Measurements from ENCODE around the gene PRIM2. TPM values are rescaled to one million over a fixed set of nuclear protein-coding genes. Genes with fewer than 3 reads are reported as not detected.

PRIM2 gene
- total RNA-seq, 3 donors from 2014 or later (not counting 1 experiment from before 2014, with no cell fraction given): 16.0 to 27.5 (median 18.3) TPM

DNA sequence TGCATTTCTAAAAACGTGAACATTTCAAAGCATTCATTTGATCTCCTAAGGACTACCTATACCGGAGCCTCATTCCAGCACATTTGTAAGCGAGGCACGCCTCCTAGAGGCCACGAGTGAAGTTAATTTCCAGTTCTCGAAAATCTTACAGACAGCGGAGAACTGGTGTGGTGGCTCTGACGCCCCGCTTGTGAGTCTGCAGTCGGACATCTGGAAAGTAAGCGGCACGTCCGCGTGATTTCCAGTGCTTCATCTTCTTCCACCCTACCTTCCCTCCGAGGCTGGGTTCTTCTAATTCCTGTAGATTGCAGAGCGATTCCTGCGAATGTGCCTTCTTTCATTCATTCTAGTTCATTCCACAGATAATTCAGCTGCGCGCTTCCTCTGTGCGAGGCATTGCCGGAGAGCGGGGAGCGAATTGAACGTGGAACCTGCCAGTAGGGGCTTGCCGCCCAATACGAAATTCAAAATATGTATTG, 810 bp upstream of the PRIM2 start:
- ATAC-seq (peak; percentile 84 to 92 (median 86)), DNase-seq (peak; percentile 70 to 92)
- H3K4me3 ChIP-seq (ENCODE audit: low read length): peak overlapping the region; percentile 70
- Mint-ChIP-seq H3K4me3 (peak overlapping the region; percentile 97), H3K27ac (peak overlapping the region; percentile 88 to 94), H3K9me3 (no peaks in the 10 kb centered on the region), H3K36me3 (no peaks in the 10 kb centered on the region), H3K4me1 (peaks cover 27 to 39% of the 10 kb centered on the region in 2 donors), H3K27me3 (ENCODE audit: low read depth in 2 of 2) (peaks cover 0 to 16% of the 10 kb centered on the region in 2 donors)
- H3K9me3 ChIP-seq (ENCODE audit: control insufficient read depth, insufficient read depth, low read length): no peaks in the 10 kb centered on the region
- WGBS (ENCODE audit: insufficient coverage): 0% methylated on average over 26 of the region's 26 CpGs
- intact Hi-C loops (cut with micrococcal nuclease): loop anchor here (1.0 to 5.0 kb wide), 4 partner anchors 48 to 679 kb away; partner anchors contain the start of gene BAG2
- H3K27me3 ChIP-seq (ENCODE audit: control insufficient read depth, insufficient read depth, low read length): no peaks in the 10 kb centered on the region
- H3K4me1 ChIP-seq (ENCODE audit: control insufficient read depth, insufficient read depth, low read length): peaks cover 12% of the 10 kb centered on the region
- peaks cover 17% of the 10 kb centered on the region for H3K36me3 ChIP-seq (ENCODE audit: control insufficient read depth, insufficient read depth, low read length)
- H3K27ac ChIP-seq (ENCODE audit: low read length): peak overlapping the region; percentile 6
- peak; percentile 94 for TF ChIP-seq CTCF (IDR thresholded peaks at IDR 0.05)

DNA sequence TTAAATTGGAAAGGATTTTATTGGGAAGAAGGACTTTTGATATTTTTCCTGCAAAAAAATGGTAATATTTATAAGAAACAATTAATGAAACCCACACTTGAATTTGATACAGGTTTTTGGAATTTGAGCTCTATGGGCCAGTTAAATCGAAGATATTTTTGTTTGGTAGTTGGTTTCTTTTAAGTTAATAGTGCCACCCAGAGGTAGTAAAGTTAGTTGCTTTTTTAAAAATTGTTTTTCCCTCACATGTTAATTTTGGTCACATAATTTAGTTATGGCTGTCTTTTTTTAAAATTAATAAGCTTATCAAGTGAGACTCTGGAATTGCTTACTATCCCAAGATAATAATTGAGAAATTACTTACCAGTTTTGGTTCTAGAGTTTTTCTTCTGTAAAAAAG, 7.1 kb downstream of the PRIM2 start:
- WGBS (ENCODE audit: insufficient coverage): no CpG with 5 or more reads among the region's 1 CpG
- peak; percentile 30 for TF ChIP-seq CTCF (IDR thresholded peaks at IDR 0.05)
- Histone ChIP-seq H3K27ac (ENCODE audit: low read length) (no peak overlapping the region), H3K36me3 (ENCODE audit: control insufficient read depth, insufficient read depth, low read length) (peaks cover 58% of the 10 kb centered on the region), H3K4me1 (ENCODE audit: control insufficient read depth, insufficient read depth, low read length) (no peaks in the 10 kb centered on the region), H3K4me3 (ENCODE audit: low read length) (no peak overlapping the region), H3K9me3 (ENCODE audit: control insufficient read depth, insufficient read depth, low read length) (no peaks in the 10 kb centered on the region), H3K27me3 (ENCODE audit: control insufficient read depth, insufficient read depth, low read length) (no peaks in the 10 kb centered on the region)
- no peak overlapping the region for H3K27ac Mint-ChIP-seq
- no peaks in the 10 kb centered on the region for H3K27me3 Mint-ChIP-seq (ENCODE audit: low read depth in 2 of 2)
- no peak overlapping the region for H3K4me3 Mint-ChIP-seq
- peaks cover 34% of the 10 kb centered on the region for H3K36me3 Mint-ChIP-seq
- H3K9me3 Mint-ChIP-seq: no peaks in the 10 kb centered on the region
- ATAC-seq: no peak
- peaks cover 3 to 18% of the 10 kb centered on the region in 2 donors for H3K4me1 Mint-ChIP-seq
- intact Hi-C loops (cut with micrococcal nuclease): no loop called here
- peak in 1 of 2 donors; percentile 27 for DNase-seq

DNA sequence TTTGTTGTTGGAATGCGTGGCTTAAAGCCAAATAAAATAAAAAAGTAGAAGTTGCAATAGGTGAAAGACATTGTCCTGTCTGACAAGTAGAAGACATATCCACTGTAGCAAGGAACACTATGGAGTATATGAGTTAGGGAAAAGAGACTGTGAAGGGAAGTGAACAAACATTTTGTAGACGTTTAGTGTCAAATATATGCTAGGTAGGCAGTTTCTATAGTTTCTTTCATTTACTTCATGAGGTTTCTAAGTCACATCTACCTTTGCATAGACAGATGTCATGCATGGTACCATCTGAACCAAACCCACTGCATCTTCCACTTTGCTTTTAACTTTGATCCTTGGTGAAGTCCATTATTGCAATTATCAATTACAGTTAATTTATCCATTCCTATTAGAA, 9.9 kb downstream of the PRIM2 start:
- no peak overlapping the region for H3K4me3 Mint-ChIP-seq
- Histone ChIP-seq H3K9me3 (ENCODE audit: control insufficient read depth, insufficient read depth, low read length) (no peaks in the 10 kb centered on the region), H3K27me3 (ENCODE audit: control insufficient read depth, insufficient read depth, low read length) (no peaks in the 10 kb centered on the region), H3K36me3 (ENCODE audit: control insufficient read depth, insufficient read depth, low read length) (peaks cover 41% of the 10 kb centered on the region), H3K4me1 (ENCODE audit: control insufficient read depth, insufficient read depth, low read length) (no peaks in the 10 kb centered on the region), H3K4me3 (ENCODE audit: low read length) (no peak overlapping the region), H3K27ac (ENCODE audit: low read length) (no peak overlapping the region)
- no peaks in the 10 kb centered on the region for H3K27me3 Mint-ChIP-seq (ENCODE audit: low read depth in 2 of 2)
- no peak overlapping the region for H3K27ac Mint-ChIP-seq
- H3K4me1 Mint-ChIP-seq: peaks cover 4 to 7% of the 10 kb centered on the region in 2 donors
- peaks cover 0 to 4% of the 10 kb centered on the region in 2 donors for H3K9me3 Mint-ChIP-seq
- DNase-seq: no peak
- 90% methylated on average over 2 of the region's 2 CpGs for WGBS (ENCODE audit: insufficient coverage)
- peaks cover 50% of the 10 kb centered on the region for H3K36me3 Mint-ChIP-seq
- intact Hi-C loops (cut with micrococcal nuclease): no loop called here
- no peak for TF ChIP-seq CTCF (IDR thresholded peaks at IDR 0.05)
- ATAC-seq: no peak

DNA sequence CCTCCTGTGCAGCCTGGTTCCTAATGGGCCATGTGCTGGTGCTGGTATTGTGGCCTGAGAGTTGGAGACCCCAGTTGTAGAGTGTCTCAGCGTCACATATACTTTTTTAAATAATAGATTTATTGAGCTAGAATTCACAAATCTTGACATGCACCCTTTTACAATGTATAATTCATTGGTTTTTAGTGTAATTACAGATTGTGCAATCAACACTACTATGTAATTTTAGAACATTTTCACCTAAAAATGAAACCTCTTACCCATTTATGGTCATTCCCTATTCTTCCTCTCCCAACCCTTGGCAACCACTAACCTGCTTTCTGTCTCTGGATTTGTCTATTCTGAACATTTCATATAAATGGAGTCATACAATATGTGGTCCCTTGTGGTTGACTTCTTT, 10.6 kb downstream of the PRIM2 start:
- DNase-seq (no peak), ATAC-seq (no peak)
- Mint-ChIP-seq H3K36me3 (peaks cover 52% of the 10 kb centered on the region), H3K27me3 (ENCODE audit: low read depth in 2 of 2) (no peaks in the 10 kb centered on the region), H3K4me1 (peaks cover 3 to 13% of the 10 kb centered on the region in 2 donors), H3K4me3 (no peak overlapping the region), H3K27ac (no peak overlapping the region), H3K9me3 (peaks cover 0 to 7% of the 10 kb centered on the region in 2 donors)
- Histone ChIP-seq H3K4me3 (ENCODE audit: low read length) (no peak overlapping the region), H3K27ac (ENCODE audit: low read length) (no peak overlapping the region), H3K4me1 (ENCODE audit: control insufficient read depth, insufficient read depth, low read length) (no peaks in the 10 kb centered on the region), H3K9me3 (ENCODE audit: control insufficient read depth, insufficient read depth, low read length) (no peaks in the 10 kb centered on the region), H3K27me3 (ENCODE audit: control insufficient read depth, insufficient read depth, low read length) (no peaks in the 10 kb centered on the region), H3K36me3 (ENCODE audit: control insufficient read depth, insufficient read depth, low read length) (peaks cover 38% of the 10 kb centered on the region)
- intact Hi-C loops (cut with micrococcal nuclease): no loop called here
- WGBS (ENCODE audit: insufficient coverage): no CpG with 5 or more reads among the region's 1 CpG
- TF ChIP-seq CTCF (IDR thresholded peaks at IDR 0.05): no peak
